CD4-positive, alpha-beta T cell (primary cell): Measurements from ENCODE around the gene PLXNA2. TPM values are rescaled to one million over a fixed set of nuclear protein-coding genes. Genes with fewer than 3 reads are reported as not detected.

ENCODE experiments used
- ATAC-seq: fragments of 200-7000 bp; cut with Tn5 transposase; one replicate; pipeline ENCODE4 v1.10.0; 2022; ENCODE audit warnings: mild to moderate bottlenecking; ENCODE audit not compliant: poor library complexity
- CTCF ChIA-PET: fragments of 350-600 bp; sonication (Branson Sonifier 250); formaldehyde crosslinking; loops from one replicate; lab custom pipeline; 2021; ENCODE audit warnings: antibody characterized with exemption, inconsistent platforms; lab: Charles Lee
- POLR2A ChIA-PET: fragments of 350-600 bp; sonication (Branson Sonifier 250); formaldehyde crosslinking; loops from one replicate; lab custom pipeline; 2021; ENCODE audit warnings: antibody characterized with exemption, inconsistent platforms; lab: Charles Lee
- DNase-seq, 14 experiments: peaks; one replicate each; pipeline ENCODE4 v3.0.0-alpha.2; 2013 to 2020; ENCODE audit warnings: mixed read lengths in 2 of 14
- H3K27ac ChIP-seq, 2 donors: one replicate each; pipeline versions ENCODE4 v1.5.1 to v1.7.0; 2013; ENCODE audit warnings: low read length in 2 of 2, low read depth in 1 of 2, mild to moderate bottlenecking in 1 of 2
- H3K27me3 ChIP-seq, 2 experiments: 1 replicate in 1 of 2; 2 replicates in 1 of 2; pipeline versions ENCODE4 v1.6.1 to v1.7.0; 2013; ENCODE audit warnings: low read length in 2 of 2, control low read depth in 1 of 2, mild to moderate bottlenecking in 1 of 2, moderate library complexity in 1 of 2; ENCODE audit not compliant: insufficient read depth in 2 of 2, control insufficient read depth in 1 of 2
- H3K36me3 ChIP-seq: one replicate; pipeline ENCODE4 v1.6.1; 2013; ENCODE audit warnings: low read length, control low read depth; ENCODE audit not compliant: insufficient read depth
- H3K4me1 ChIP-seq: one replicate; pipeline ENCODE4 v1.6.1; 2013; ENCODE audit warnings: low read length, control low read depth; ENCODE audit not compliant: insufficient read depth
- H3K4me3 ChIP-seq: one replicate; pipeline ENCODE4 v1.5.1; 2013; ENCODE audit warnings: mild to moderate bottlenecking, low read length, moderate library complexity
- H3K9me3 ChIP-seq, 2 experiments: 1 replicate in 1 of 2; 2 replicates in 1 of 2; pipeline versions ENCODE4 v1.6.1 to v1.7.0; 2013; ENCODE audit warnings: low read length in 2 of 2, mild to moderate bottlenecking in 2 of 2, control low read depth in 1 of 2, moderate library complexity in 1 of 2; ENCODE audit not compliant: control insufficient read depth in 1 of 2, insufficient read depth in 1 of 2
- H3K27ac Mint-ChIP-seq: one replicate; pipeline ENCODE4 v1.8.0; 2020; ENCODE audit warnings: mixed read lengths
- H3K27me3 Mint-ChIP-seq: one replicate; pipeline ENCODE4 v1.8.0; 2021; ENCODE audit warnings: mixed read lengths
- H3K36me3 Mint-ChIP-seq: one replicate; pipeline ENCODE4 v1.8.0; 2021; ENCODE audit warnings: low read depth, mixed read lengths
- H3K4me1 Mint-ChIP-seq: one replicate; pipeline ENCODE4 v1.8.0; 2021; ENCODE audit warnings: low read depth, mixed read lengths
- H3K4me3 Mint-ChIP-seq: one replicate; pipeline ENCODE4 v1.8.0; 2020; ENCODE audit warnings: mild to moderate bottlenecking, mixed read lengths
- H3K9me3 Mint-ChIP-seq: one replicate; pipeline ENCODE4 v1.8.0; 2020; ENCODE audit warnings: mixed read lengths
- intact Hi-C, 2 experiments: fragments of 100-400 bp; cut with DNase I in 1 of 2; cut with micrococcal nuclease in 1 of 2; formaldehyde crosslinking; loops; one replicate each; pipeline versions ENCODE4 v1.15.1 to v1.9.0; 2023 to 2025; cut with DNase I, micrococcal nuclease
- total RNA-seq, 174 experiments: library from RNA in 2 of 174; stranded (reverse) in 2 of 174; gene quantifications; one replicate each; pipeline ENCODE4 v1.2.3 and lab custom pipeline; 2021 to 2026
- TF ChIP-seq, protein P1 (sequence below): fragments of 200-600 bp; IDR thresholded peaks from one replicate; pipeline ENCODE4 v1.8.0; 2022; ENCODE audit warnings: antibody characterized with exemption, mild to moderate bottlenecking

The PLXNA2 gene
- total RNA-seq, 2 experiments from 2014 or later = 0.75 to 0.77 TPM

DNA sequence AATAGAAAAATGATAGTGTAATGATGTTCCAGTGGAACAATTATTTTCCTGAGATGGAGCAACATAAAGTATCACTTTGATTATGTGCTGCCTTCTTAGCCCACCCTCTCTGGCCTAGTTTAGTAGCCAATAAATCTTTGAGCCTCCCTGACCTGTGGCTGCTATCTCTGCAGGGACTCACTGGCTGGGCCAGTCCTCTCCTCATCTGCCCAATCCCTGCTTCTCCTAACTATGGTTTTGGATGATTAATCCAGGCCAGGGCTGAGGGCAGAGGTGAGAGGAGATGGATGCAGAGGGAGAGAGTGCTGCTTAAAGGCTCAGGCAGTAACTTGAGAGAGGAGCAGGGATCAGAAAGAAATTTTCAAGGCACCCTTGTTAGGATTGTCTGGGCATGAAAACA lies 244.2 kb downstream of the PLXNA2 start:
- ChIA-PET CTCF (no interaction called here), POLR2A (no interaction called here)
- Mint-ChIP-seq H3K9me3 (no peaks in the 10 kb centered on the region), H3K4me1 (no peaks in the 10 kb centered on the region), H3K36me3 (no peaks in the 10 kb centered on the region), H3K4me3 (no peak overlapping the region), H3K27ac (no peak overlapping the region), H3K27me3 (no peaks in the 10 kb centered on the region)
- Histone ChIP-seq H3K9me3 (no peaks in the 10 kb centered on the region), H3K36me3 (no peaks in the 10 kb centered on the region), H3K4me1 (no peaks in the 10 kb centered on the region), H3K27ac (no peak overlapping the region), H3K27me3 (no peaks in the 10 kb centered on the region), H3K4me3 (no peak overlapping the region)
- no peak for ATAC-seq
- intact Hi-C loops = no loop called here
- TF ChIP-seq, protein P1, sequence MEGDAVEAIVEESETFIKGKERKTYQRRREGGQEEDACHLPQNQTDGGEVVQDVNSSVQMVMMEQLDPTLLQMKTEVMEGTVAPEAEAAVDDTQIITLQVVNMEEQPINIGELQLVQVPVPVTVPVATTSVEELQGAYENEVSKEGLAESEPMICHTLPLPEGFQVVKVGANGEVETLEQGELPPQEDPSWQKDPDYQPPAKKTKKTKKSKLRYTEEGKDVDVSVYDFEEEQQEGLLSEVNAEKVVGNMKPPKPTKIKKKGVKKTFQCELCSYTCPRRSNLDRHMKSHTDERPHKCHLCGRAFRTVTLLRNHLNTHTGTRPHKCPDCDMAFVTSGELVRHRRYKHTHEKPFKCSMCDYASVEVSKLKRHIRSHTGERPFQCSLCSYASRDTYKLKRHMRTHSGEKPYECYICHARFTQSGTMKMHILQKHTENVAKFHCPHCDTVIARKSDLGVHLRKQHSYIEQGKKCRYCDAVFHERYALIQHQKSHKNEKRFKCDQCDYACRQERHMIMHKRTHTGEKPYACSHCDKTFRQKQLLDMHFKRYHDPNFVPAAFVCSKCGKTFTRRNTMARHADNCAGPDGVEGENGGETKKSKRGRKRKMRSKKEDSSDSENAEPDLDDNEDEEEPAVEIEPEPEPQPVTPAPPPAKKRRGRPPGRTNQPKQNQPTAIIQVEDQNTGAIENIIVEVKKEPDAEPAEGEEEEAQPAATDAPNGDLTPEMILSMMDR = no peak
- DNase-seq = no peak

DNA sequence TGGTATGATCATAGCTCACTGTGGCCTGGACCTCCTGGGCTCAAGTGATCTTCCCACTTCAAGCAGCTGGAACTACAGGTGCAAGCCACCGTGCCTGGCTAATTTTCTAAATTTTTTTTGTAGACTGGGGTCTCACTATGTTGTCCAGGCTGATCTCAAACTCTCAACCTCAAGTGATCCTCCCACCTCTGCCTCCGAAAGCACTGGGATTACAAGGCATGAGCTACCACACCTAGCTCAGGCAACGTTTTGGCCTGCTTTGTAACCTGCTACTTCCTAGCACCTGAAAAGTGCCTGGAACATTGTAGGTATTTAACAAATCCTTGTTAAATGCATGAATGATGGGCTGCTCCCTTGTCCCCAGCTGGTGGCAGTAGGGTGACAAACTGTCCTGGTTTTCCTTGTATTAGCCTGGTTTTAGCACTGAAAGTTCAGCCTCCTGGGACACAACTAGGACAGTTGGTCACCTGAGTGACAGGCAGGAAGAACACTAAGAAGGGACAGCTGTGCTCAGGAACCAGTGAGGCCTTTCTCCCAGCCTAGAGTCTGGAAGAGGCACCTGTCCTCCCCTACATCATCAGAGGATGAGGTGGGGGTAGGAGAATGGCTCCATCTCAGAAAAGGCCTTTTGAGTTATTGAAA lies 244.8 kb downstream of the PLXNA2 start:
- H3K9me3 ChIP-seq = no peaks in the 10 kb centered on the region
- DNase-seq = no peak
- TF ChIP-seq, protein P1 = no peak
- H3K4me3 ChIP-seq = no peak overlapping the region
- Mint-ChIP-seq H3K27ac (no peak overlapping the region), H3K36me3 (no peaks in the 10 kb centered on the region), H3K4me1 (no peaks in the 10 kb centered on the region), H3K4me3 (no peak overlapping the region), H3K27me3 (no peaks in the 10 kb centered on the region), H3K9me3 (no peaks in the 10 kb centered on the region)
- POLR2A ChIA-PET = no interaction called here
- no peaks in the 10 kb centered on the region for H3K36me3 ChIP-seq
- H3K27me3 ChIP-seq = no peaks in the 10 kb centered on the region
- H3K4me1 ChIP-seq = no peaks in the 10 kb centered on the region
- CTCF ChIA-PET = no interaction called here
- ATAC-seq = no peak
- no peak overlapping the region for H3K27ac ChIP-seq
- intact Hi-C loops = no loop called here

- Mint-ChIP-seq H3K9me3 (no peaks in the 10 kb centered on the region), H3K27me3 (peaks cover 1% of the 10 kb centered on the region), H3K4me3 (no peak overlapping the region), H3K4me1 (no peaks in the 10 kb centered on the region), H3K36me3 (no peaks in the 10 kb centered on the region), H3K27ac (no peak overlapping the region)
- no peak for ATAC-seq
- Histone ChIP-seq H3K4me1 (no peaks in the 10 kb centered on the region), H3K27me3 (no peaks in the 10 kb centered on the region), H3K36me3 (no peaks in the 10 kb centered on the region), H3K9me3 (no peaks in the 10 kb centered on the region), H3K4me3 (no peak overlapping the region), H3K27ac (no peak overlapping the region)
- ChIA-PET CTCF (interaction anchor here (0.7 to 1.5 kb wide), 2 partner anchors 23 to 36 kb away, joined by 3 to 7 read pairs; no protein-coding TSS in a partner anchor), POLR2A (no interaction called here)
- intact Hi-C loops = no loop called here
- no peak for DNase-seq
- TF ChIP-seq, protein P1 = no peak
These were observed 245.5 kb downstream of the PLXNA2 start for GRCh38 chr1:207998691-207999090.
